NCI-H146 treated with DMSO at 0.1 percent for 48 hours (cell line): ENCODE results near the gene MTUS2.

Source experiments
- DNase-seq: peaks from one replicate; lab custom pipeline; 2025; ENCODE audit not compliant: unreplicated experiment; lab: John Stamatoyannopoulos, UW

MTUS2 gene

DNA sequence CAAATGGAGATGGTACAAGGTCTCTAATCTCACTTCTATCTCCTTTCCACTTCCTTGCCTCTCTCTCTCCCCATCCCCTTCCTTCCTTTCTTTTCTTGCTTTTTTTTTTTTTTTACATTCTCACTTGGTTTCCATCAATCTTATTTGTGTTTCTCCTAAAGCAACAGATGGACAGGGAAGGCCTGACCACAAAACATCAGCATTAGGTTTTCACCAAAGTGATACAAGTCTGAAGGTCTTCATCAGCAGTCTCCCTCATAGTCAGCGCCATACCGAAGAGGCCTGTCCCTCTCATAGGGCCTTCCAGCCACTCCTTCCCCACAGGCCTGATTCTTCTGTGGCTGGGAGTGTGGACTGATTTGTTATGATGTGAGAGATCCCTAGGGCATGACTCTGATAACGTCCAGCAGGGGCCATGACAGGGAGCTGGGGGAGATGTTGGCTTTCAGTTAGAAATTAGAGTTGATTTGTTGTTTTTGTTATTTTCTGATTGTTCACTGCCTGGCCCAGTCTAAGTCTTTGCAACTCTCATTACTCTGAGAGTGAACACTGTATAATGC is 616.7 kb downstream of the MTUS2 start:
- no peak for DNase-seq

DNA sequence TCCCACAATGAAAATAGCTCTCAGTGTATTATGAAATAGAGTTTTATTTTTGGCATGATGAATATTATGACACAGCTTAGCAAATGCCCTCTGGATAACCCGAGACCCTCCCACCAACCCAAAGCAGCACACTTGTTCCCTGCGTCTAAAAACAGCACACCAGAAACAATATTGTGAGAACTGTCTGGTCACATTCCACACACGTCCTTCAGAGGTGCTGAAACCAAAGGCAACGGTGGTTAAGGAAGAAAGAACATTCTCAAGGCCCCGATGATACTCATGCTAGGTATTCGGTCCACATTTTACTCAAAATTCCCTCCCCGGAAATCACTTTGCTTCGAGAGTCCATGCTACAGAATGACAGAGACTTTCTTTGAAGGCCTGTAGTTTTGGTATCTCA is 618.6 kb downstream of the MTUS2 start:
- DNase-seq = no peak

DNA sequence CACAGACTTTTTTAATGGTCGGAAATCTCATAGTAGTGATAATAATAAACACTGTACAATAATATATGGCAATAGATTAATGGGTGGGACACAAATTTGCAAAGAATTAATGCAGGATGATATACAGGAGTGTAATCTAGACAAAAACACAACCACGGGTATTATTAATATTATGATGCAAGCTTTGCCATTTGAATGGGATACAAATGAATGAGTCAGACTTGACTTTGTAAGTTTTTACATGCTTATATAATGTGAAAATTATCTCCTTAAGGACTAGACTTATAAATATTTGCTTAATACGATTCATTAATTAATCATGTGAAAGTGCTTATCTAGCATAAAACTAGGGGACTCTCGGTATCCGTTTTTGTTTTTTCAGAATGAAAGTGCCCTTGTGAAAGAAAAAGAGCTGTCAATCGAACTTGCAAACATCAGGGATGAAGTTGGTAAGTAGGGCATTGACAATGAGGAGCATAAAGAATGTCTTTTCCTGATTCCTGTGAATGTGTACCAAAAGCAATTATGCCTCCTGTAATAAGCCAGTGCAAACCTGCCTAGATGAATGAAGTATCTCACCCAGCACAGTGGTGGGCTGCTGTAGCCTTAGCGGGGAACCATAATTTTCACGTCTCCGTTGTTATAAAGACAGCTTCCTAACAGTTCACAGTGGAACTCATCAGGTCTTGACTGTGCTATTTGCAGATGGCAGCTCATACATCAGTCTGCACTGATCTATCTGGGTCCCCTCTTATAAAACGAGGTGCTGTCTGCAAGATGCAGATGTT is 619.7 kb downstream of the MTUS2 start:
- DNase-seq = no peak

DNA sequence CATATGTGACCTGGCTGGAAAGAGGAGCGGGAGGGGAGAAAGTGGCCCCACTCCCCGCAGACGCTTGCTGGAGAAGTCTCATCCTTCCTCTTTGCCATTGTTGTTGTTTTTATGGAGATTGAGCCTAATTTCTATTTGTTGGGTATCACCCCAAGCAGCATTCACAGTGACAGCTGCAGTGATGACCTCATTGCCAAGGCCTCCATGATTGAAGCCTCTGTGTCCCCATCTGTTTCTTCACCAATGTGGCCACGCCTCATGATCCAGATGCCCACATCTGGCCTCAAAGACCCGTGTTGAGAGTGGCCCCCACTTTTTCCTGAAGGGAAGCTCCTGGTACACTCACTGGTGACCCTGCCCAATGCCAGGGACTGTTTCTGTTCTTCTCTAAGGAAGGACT is 621.2 kb downstream of the MTUS2 start:
- no peak for DNase-seq

DNA sequence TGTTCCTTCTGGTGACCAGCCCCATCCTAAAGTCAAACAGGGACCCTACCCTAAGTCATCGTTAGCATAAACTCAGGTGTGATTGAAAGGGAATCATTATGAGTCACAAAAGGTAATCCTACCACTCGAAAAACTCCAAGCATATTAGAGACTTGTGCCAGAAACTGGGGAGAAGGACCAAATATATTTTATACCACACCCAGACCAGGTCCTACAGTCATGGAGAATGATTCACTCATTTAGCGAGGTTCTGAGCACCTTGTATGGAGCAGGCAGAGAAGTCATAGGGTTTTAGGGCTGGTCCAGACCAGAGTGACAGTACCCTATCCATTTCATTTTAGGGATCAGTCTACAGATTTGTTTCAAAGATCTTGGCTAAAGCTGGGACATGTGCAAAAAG is 625.9 kb downstream of the MTUS2 start:
- DNase-seq = no peak

DNA sequence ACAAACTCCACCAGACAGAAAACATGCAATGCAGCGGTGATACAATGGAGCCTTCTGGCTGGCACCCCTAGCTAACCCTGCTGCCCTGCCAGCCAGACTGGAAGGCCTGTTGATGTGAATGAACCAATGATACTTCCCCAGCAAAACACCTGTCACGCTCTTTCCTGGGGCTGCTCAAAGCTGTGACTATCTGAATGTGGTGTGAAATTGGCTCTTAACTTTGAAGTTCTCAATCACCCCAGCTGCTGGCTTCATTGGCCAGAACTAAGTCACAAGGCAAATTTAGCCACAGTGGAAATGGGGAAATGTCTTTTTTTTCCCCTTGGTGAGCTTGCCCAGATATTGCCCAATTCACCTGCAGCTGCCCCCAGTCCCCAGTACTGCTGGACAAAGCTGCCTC is 628.0 kb downstream of the MTUS2 start:
- DNase-seq = no peak

DNA sequence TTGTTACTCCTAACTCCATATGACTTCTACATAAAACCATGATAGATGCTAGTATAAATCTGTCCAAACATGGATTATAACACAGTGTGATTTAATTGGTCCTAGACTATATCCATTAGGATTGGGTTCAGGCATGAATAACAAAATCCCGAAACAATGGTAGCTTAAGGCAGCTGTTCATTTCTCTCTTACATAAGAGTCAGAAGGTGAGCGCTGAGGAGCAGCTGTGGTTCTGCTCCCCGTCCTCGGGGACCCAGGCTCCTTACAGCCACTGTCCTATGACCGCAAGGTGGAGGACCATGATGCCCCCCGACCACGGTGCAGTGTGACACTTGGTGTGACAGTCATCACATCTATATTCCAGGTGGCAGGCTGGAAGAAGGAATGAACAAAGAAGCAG is 629.6 kb downstream of the MTUS2 start:
- no peak for DNase-seq

DNA sequence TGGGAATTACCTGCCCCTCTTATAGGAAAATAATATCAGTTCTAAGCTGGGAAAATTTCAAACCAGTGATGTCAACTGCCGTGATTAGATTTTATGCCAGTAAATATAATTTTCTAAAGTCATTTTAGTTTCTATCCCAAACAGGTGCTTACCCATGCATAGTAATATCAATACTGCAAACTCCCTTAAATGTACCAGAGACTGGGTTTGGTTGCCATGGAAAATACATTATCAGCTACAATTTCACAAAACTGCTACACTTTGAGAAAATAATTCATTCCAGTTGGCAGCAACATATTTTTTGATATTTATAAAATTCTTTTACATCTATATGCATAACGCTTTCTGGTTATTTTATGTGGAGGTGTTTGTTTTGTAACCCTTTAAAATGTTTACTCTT is 631.8 kb downstream of the MTUS2 start:
- no peak for DNase-seq

DNA sequence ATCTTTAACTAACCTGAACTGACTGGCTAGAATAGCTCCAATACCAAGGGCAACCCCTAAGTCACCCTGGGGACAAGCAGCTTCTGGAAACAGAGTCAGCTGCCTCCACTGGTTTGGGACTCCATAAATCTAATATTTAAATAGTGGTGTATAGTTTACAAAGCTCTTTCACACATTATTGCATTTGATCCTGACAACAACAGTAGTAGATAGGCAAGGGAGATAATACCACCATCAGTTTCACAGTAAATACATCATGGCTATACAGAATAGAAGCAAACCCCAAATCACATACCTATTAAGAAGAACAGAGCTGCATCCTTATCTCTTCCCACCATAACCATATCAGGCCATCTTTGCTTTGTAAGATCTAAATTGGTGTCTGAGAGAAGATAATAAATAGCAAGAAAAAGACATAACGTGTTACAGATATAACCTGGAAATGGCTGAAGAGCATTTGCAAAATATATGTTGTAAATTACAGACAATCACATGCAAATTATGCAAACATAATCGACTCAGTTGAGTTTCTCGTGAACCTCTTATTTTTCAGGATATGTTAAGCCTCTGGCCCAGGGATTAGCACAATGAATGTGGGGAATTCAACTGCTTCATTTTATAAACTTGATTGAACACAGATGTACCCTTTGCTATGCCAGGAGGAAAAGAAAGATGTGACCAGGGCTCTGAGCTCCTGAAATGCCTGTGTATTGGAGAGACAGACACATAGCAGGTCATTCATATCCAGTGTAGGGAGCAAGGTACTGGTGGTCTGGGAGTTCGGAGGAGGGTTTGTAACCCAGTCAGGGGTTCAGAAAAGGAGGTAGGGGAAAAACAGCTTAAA is 632.9 kb downstream of the MTUS2 start:
- DNase-seq = no peak

DNA sequence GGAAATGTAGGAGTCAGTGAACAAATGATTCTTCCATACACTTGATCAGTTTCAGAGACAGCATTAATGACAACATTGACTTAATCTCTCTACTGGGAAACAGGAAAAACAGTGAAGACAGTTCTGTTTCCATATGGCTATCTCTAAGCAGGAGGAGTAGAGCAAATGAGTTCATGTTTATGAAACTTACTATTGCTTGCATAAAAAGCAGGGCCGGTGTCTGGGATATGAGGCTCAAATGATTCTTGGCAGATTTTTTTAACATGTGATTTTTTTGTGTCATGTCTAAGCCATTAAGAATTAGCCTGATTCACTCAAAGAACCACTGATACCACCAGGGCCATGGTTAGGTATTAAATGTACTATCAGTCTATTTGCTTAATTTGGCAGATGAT is 633.5 kb downstream of the MTUS2 start:
- DNase-seq = no peak

DNA sequence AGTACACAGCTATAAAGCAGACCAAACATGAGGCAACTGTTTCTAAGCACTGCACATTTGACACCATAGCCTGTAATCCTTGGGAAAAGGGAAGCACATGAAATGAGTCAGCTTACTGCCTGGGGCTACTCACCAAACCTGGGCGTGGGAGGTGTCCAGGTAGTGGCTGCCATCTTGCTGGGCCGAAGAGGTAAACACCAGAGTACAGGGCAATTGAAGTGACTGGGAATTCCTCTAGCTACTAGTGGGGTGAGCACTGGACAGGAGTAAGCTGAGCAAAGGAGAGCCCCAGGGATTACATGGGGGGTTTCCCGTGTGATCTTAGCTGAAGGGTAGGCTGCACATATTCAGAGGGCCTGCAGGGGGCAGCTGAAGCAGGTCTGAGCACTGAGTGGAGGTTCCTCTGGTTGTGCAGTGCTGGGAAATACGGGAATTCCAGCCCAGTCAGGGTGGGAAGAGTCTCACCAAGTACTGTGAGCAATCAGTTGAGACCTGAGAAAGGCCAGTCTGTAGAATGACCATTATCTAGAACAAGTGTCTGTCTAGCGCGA is 634.9 kb downstream of the MTUS2 start:
- no peak for DNase-seq

DNA sequence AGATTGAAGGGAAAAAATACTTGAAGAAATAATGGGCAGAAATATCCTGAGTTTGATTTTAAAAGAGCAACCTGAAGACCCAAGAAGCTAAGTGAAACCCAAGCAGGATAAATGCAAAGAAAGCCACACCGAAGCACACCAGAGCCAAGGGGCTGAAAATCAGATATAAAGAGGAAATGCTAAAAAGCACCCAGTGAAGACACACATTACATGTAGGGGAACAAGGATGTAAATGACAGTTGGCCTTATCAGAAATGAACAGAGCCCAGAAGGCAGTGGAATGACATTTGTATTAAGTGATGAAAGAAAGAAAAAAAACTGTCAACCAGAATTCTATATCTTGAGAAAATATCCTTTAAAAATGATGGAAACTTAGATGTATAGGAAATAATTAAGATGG is 636.3 kb downstream of the MTUS2 start:
- no peak for DNase-seq

DNA sequence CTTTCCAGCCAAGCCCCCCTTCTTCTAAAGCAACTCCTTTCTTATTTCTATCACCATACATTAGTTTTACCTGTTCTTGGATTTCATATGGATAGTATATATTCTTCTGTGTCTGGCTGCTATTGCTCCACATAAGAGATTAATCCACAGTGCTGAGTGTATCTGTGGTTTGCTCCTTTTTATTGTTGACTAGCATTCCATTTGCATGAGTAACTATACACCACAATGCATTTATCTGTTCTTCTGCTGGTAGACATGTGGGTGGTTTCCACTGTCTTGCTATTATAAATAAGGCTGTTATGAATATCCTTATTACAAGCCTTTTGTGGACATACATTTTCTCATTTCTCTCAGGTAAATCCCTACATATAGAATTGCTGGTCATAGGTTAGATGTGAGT is 637.2 kb downstream of the MTUS2 start:
- DNase-seq = no peak

DNA sequence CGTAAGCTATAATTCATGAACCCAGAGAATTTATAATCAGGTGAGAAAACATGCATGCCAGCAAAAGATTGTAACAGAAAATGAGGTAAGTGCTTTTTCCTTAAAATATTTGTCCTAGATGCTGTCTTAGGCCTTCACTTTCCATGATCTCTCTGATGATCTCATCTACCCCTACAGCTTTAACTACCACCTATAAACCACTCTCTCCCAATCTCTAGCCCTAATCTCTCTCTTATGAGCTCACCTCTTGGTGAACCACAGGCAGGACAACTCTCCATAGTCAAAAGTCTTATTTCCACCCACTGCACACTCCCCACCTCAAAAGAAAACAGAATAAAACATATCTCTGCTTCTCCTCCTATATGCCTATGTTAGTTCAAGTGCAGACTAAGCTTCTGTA is 638.3 kb downstream of the MTUS2 start:
- DNase-seq = no peak

DNA sequence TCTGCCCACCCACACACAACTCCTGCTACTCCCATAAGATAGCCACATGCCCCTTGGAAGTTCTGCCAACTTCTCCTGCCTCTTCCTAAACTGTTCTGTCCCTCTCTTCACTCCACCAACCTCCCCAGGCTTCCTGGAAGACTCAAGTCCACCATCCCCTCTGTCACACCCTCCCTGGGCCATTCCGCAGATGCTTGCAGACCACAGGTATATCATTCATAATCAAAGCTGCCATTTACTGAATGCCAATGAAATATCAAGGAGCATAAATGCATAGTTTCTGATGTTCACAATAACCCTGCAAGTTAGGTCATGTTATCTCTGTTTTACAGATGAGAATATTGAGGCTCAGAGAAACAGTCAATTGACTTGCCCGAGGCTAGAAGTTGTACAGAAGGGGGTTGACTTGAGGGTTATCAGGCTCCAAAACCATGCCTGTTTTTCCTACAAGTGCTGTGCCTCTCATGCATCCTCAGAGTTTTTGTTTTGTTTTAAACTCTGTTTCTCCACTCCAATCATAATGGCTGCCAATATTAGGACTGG is 639.7 kb downstream of the MTUS2 start:
- no peak for DNase-seq

DNA sequence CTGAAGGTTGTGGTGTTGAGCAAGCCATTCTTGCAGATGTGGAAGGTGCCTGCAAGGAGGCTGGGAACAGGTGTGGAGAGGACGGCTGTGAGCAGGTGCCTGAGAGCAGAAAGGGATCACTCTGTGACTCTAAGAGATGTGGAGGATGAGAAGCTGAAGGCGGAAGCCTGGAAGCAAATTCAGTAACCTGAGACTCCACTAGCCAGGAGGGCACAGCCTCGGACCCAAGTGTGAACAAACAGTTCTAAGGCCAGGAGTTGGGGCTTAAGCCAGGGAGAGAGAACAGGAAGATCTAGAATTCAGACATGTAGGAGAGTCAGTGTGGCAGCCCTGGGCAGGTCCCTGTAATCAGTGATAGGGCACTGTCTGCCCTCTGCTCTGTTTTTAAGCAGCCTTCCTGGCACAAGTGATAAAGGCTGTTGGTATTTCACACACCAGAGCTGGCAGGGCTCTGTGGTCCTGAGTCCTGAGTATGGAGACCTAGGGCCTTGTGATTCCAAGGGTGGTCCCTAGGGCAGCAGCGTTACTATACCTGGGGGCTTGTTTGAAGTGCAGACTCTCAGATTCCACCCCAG is 644.1 kb downstream of the MTUS2 start:
- no peak for DNase-seq

DNA sequence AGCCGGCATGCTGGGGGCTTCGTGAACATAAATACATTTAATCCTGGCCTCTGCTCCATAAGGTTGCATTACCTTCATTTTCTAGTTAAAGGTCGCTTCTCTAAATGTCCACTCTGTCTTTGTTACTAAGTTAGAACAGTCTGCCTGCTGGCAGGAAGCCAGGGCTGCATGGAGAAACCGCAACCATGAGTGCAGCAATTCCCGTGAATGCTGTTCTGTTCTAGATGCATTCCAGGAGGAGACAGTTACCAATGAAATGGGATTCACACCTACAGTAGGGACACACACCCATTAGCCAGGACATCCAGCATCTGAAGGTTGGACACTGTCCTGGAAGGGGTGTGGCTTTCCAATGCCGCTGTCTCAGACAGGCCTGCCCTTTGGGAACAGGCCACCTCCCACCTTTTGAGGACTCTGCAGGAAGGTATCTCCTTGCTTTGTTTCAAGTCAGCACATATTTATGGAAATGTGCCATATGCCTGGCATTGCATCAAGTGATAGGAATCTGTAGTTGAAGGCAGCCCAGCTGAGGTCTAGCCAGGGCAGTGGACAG is 645.7 kb downstream of the MTUS2 start:
- no peak for DNase-seq

DNA sequence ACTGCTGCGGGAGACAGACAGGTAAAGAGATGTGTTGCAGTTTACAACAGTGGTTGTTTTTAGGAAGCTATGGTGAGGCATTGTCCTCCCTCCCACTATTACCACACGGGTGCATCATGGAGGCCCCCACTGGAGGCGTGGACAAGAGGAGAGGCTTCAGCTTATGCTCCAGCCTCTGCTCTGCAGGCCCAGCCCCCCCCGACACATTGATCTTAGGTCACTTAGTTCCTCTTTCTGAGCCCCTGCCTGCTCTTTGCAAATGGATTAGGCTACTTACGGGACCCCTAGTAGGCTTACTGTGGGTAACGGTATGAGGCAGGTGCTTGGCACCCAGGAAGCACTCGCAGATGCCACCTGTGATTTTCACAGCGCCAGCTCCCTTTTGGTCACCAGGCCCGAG is 651.4 kb downstream of the MTUS2 start:
- DNase-seq = no peak

DNA sequence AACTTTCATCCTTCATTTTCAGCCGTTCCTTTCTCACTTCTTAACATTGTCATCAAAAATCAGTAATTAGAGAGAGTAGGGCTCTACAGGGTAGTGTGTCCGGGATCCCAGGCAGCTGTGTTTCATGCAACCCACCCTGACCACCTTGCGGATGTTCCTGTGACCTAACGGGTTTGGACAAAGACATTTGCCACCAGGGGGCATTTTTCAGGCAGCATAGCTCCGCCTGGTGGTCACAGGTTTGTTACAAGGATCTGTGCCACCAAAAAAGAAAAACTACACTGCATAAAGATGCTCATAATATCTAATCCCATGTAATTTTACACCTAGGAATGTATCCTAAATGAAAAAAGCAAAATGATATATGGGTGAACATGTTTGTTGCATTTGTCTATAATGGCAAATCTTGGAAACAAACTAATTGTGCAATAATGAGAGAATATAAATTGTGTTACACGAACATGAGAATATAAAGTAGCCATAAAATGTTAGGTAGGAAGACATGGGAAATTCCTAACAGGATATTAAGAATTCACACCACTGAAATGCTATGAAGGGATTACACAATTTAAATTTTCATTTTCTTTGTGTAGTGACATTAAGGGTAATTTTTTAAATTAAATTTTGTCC is 652.3 kb downstream of the MTUS2 start:
- no peak for DNase-seq

DNA sequence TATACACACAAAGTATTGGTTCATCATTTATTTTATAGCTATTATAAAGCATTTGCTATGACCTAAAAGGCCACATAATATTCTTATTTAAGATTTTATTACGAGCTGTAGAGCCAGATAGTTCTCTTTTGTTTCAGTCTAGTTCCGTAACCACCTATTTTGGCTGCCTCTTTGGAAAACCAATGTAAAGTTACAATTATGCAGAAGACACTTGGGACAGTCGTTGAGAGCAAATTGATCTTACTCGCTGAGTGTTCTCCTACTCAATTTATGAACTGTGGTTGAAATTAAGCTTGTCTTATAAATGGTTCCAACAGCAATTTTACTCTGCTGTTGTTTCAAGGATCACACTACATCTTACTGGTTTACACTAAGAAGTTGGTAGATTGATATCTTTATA is 653.0 kb downstream of the MTUS2 start:
- DNase-seq = no peak

DNA sequence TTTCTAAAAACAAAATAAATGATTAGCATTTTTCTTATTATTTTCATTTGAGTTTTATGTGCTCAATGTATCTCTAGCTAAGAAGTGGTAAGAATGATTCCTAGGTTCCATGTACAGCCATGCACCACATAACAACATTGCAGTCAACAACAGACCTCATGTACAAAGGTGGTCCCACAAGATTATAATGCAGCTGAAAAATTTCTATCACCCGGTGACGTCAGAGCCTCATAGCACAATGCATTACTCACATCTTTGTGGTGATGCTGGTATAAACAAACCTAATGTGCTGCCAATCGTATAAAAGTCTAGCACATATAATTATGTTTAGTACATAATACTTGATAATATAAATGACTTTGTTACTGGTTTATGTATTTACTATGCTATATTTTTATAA is 654.9 kb downstream of the MTUS2 start:
- no peak for DNase-seq
